ENCODE data around the gene PRKX. TPM values are rescaled to one million over a fixed set of nuclear protein-coding genes. Genes with fewer than 3 reads are reported as not detected.
"Not testable (repeated sequence)": the region's sequence is repeated elsewhere in the genome, so short reads cannot be mapped to it uniquely, and the experiment has no call there.

The PRKX gene
- total and polyA plus RNA-seq, 2 of the 8 experiments (the other 6 are each of a cell fraction or from before 2014, with no cell fraction given): 19.4 to 55.3 TPM

DNA sequence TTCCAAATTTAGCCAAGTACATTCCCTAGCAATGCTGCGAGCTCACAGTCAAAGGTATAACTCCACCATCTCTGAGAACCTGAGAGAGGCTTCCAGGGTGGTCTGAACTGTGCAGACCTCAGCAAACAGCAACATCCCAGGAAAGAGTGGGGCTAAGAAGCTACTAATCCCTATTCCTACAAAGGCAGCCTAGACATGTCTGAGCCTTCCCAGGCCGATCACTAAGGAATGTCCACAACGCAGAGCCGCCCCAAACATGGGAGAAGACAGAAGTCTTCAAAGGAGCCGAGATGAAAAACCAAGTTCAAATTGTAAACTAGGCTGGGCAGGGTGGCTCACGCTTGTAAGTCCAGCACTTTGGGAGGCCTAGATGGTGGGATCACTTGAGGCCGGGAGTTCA, 30.2 kb downstream of the PRKX start:
- H3K9ac ChIP-seq (replicated peaks in 1 of 4; ENCODE audit: extremely low read depth in 1 of 4, low read depth in 3 of 4, low read length in 3 of 4); CTCF ChIA-PET (ENCODE audit: partially characterized antibody); H3K14ac ChIP-seq (ENCODE audit: insufficient read length); DNase-seq (ENCODE audit: low read depth in 1 of 2, low spot score in 2 of 2); H3K27ac ChIP-seq (ENCODE audit: low read depth, low read length); H3K18ac ChIP-seq (ENCODE audit: extremely low read depth, low read length); H3K79me1 ChIP-seq (ENCODE audit: low read depth, low read length); H4K20me1 ChIP-seq (replicated peaks in 1 of 2; ENCODE audit: control insufficient read depth in 1 of 2, insufficient read depth in 2 of 2, low read length in 2 of 2); H4K91ac ChIP-seq (replicated peaks; ENCODE audit: insufficient read length, low read length); H3K4me2 ChIP-seq (ENCODE audit: insufficient read depth in 1 of 2, low read depth in 2 of 2, low read length in 2 of 2); H2AK5ac ChIP-seq (ENCODE audit: low read depth, low read length); H2BK120ac ChIP-seq (replicated peaks; ENCODE audit: low read depth, low read length); H2BK5ac ChIP-seq (ENCODE audit: low read depth, low read length); H4K5ac ChIP-seq (ENCODE audit: insufficient read length, low read depth, low read length); H3K36me3 ChIP-seq (ENCODE audit: control insufficient read depth in 2 of 4, insufficient read depth in 4 of 4, low read length in 3 of 4); H3K4me1 ChIP-seq (replicated peaks in 1 of 4; ENCODE audit: control insufficient read depth in 3 of 4, insufficient read depth in 4 of 4, low read length in 3 of 4); H3K4ac ChIP-seq (replicated peaks; ENCODE audit: insufficient read length, low read depth, low read length); H2BK12ac ChIP-seq (ENCODE audit: low read depth, low read length); H3K23me2 ChIP-seq (ENCODE audit: low read depth, low read length); H2BK15ac ChIP-seq (ENCODE audit: low read length); H3K9me3 ChIP-seq (ENCODE audit: insufficient read depth in 2 of 2, low read depth in 1 of 2, low read length in 1 of 2); H4K8ac ChIP-seq (ENCODE audit: extremely low read depth, insufficient read depth, low read length); H3K27me3 ChIP-seq (replicated peaks in 1 of 4; ENCODE audit: control insufficient read depth in 3 of 4, extremely low read depth in 1 of 4, insufficient read depth in 3 of 4, low read length in 3 of 4); H3K23ac ChIP-seq (ENCODE audit: insufficient read length); POLR2A ChIA-PET (ENCODE audit: partially characterized antibody); H3K56ac ChIP-seq (replicated peaks; ENCODE audit: insufficient read length, low read depth, low read length); FAIRE-seq; H2AFZ ChIP-seq (ENCODE audit: low read length); H3K4me3 ChIP-seq (ENCODE audit: extremely low read depth in 1 of 4, insufficient read depth in 2 of 4, low read depth in 3 of 4, low read length in 4 of 4); H2BK20ac ChIP-seq (ENCODE audit: low read length): not testable (repeated sequence)
- 90% methylated on average over 6 of the region's 7 CpGs; no CpG with 5 or more reads in 1 of the 2 experiments for WGBS, 2 experiments (ENCODE audit: extremely low coverage in 1 of 2, insufficient coverage in 1 of 2, insufficient read length in 1 of 2, insufficient replicate concordance in 2 of 2, low coverage in 1 of 2, low lambda C conversion rate in 2 of 2, missing lambda C conversion rate in 1 of 2)
- peaks cover 0 to 23% of the 10 kb centered on the region in 2 experiments; a peak in 2 of 4 replicates for H3K79me2 ChIP-seq (ENCODE audit: control insufficient read depth in 1 of 2, insufficient read depth in 2 of 2, low read length in 2 of 2)
